ENCODE data around the gene RELA. TPM values are rescaled to one million over a fixed set of nuclear protein-coding genes. Genes with fewer than 3 reads are reported as not detected.
"Not testable (repeated sequence)": the region's sequence is repeated elsewhere in the genome, so short reads cannot be mapped to it uniquely, and the experiment has no call there.

RELA gene
- total RNA-seq, 1 experiment from 2014 or later: 99.3 TPM

GRCh38 chr11:65710421-65710820 lies 47.7 kb upstream of the RELA start:
- peaks cover 10% of the 10 kb centered on the region for H3K4me1 ChIP-seq (ENCODE audit: insufficient read depth, low read length, poor library complexity, severe bottlenecking)
- CTCF ChIA-PET: interaction anchor here (0.7 to 1.4 kb wide), 2 partner anchors 149 to 178 kb away, joined by 3 to 11 read pairs; partner anchors contain the start of gene FIBP
- H3K27me3 ChIP-seq (replicated peaks; ENCODE audit: insufficient read depth, low read depth, low read length, poor library complexity): no peaks in the 10 kb centered on the region
- TF ChIP-seq CTCF (conservative IDR thresholded peaks at IDR 0.05; ENCODE audit: low read depth, low read length) (no peak), EZH2 (IDR thresholded peaks at IDR 0.05; ENCODE audit: borderline replicate concordance, low read depth, low read length, poor library complexity, severe bottlenecking) (no peak)
- POLR2A ChIA-PET (ENCODE audit: low non-redundant PET): no interaction called here
- H3K9me3 ChIP-seq (ENCODE audit: low read depth, low read length, poor library complexity, severe bottlenecking): no peaks in the 10 kb centered on the region
- no TSS peak for BruUV-seq (replicated peaks)
- no peak overlapping the region for H3K27ac ChIP-seq (ENCODE audit: low read depth, low read length, poor library complexity, severe bottlenecking)
- no peak overlapping the region for H3K4me3 ChIP-seq (ENCODE audit: low read depth, low read length, poor library complexity, severe bottlenecking)
- intact Hi-C loops (cut with micrococcal nuclease; ENCODE audit: unreplicated experiment): loop anchor here (2.0 to 5.0 kb wide), 2 partner anchors 72 to 278 kb away; partner anchors contain the start of gene AP5B1
- peak; percentile 27 for DNase-seq (ENCODE audit: low spot score)
- H3K36me3 ChIP-seq (ENCODE audit: insufficient read depth, low read length, poor library complexity, severe bottlenecking): peaks cover 24% of the 10 kb centered on the region

- no peak for TF ChIP-seq CTCF (conservative IDR thresholded peaks at IDR 0.05; ENCODE audit: low read depth, low read length)
- TF ChIP-seq EZH2 (IDR thresholded peaks at IDR 0.05; ENCODE audit: borderline replicate concordance, low read depth, low read length, poor library complexity, severe bottlenecking): no peak
- CTCF ChIA-PET: no interaction called here
- POLR2A ChIA-PET (ENCODE audit: low non-redundant PET): no interaction called here
- H3K9me3 ChIP-seq (ENCODE audit: low read depth, low read length, poor library complexity, severe bottlenecking): no peaks in the 10 kb centered on the region
- no peak overlapping the region for H3K4me3 ChIP-seq (ENCODE audit: low read depth, low read length, poor library complexity, severe bottlenecking)
- intact Hi-C loops (cut with micrococcal nuclease; ENCODE audit: unreplicated experiment): loop anchor here (2.0 to 10.0 kb wide), 3 partner anchors 73 to 279 kb away; partner anchors contain the start of gene AP5B1
- BruUV-seq (replicated peaks): no TSS peak
- no peak overlapping the region for H3K27ac ChIP-seq (ENCODE audit: low read depth, low read length, poor library complexity, severe bottlenecking)
- H3K36me3 ChIP-seq (ENCODE audit: insufficient read depth, low read length, poor library complexity, severe bottlenecking): peaks cover 17% of the 10 kb centered on the region
- peaks cover 10% of the 10 kb centered on the region for H3K4me1 ChIP-seq (ENCODE audit: insufficient read depth, low read length, poor library complexity, severe bottlenecking)
- no peak for DNase-seq (ENCODE audit: low spot score)
- no peaks in the 10 kb centered on the region for H3K27me3 ChIP-seq (replicated peaks; ENCODE audit: insufficient read depth, low read depth, low read length, poor library complexity)
These were observed 46.9 kb upstream of the RELA start for GRCh38 chr11:65709661-65710060.

- POLR2A ChIA-PET (ENCODE audit: low non-redundant PET): no interaction called here
These were observed 45.7 kb upstream of the RELA start for GRCh38 chr11:65708451-65708850.

GRCh38 chr11:65707002-65707401 lies 44.3 kb upstream of the RELA start:
- H3K4me1 ChIP-seq (ENCODE audit: insufficient read depth, low read length, poor library complexity, severe bottlenecking); H3K27me3 ChIP-seq (replicated peaks; ENCODE audit: insufficient read depth, low read depth, low read length, poor library complexity); DNase-seq (ENCODE audit: low spot score); POLR2A ChIA-PET (ENCODE audit: low non-redundant PET); BruUV-seq (replicated peaks); H3K4me3 ChIP-seq (ENCODE audit: low read depth, low read length, poor library complexity, severe bottlenecking); CTCF ChIA-PET; H3K27ac ChIP-seq (ENCODE audit: low read depth, low read length, poor library complexity, severe bottlenecking); H3K9me3 ChIP-seq (ENCODE audit: low read depth, low read length, poor library complexity, severe bottlenecking); H3K36me3 ChIP-seq (ENCODE audit: insufficient read depth, low read length, poor library complexity, severe bottlenecking): not testable (repeated sequence)
- intact Hi-C loops (cut with micrococcal nuclease; ENCODE audit: unreplicated experiment): loop anchor here (10.0 kb wide), 1 partner anchor 82 kb away; no protein-coding TSS in a partner anchor

More at GRCh38 chr11:65708451-65708850, 45.7 kb upstream of the RELA start:
- peaks cover 10% of the 10 kb centered on the region for H3K4me1 ChIP-seq (ENCODE audit: insufficient read depth, low read length, poor library complexity, severe bottlenecking)
- intact Hi-C loops (cut with micrococcal nuclease; ENCODE audit: unreplicated experiment): loop anchor here (10.0 kb wide), 1 partner anchor 84 kb away; no protein-coding TSS in a partner anchor
- no peaks in the 10 kb centered on the region for H3K9me3 ChIP-seq (ENCODE audit: low read depth, low read length, poor library complexity, severe bottlenecking)
- peaks cover 5% of the 10 kb centered on the region for H3K36me3 ChIP-seq (ENCODE audit: insufficient read depth, low read length, poor library complexity, severe bottlenecking)
- TF ChIP-seq EZH2 (IDR thresholded peaks at IDR 0.05; ENCODE audit: borderline replicate concordance, low read depth, low read length, poor library complexity, severe bottlenecking) (no peak), CTCF (conservative IDR thresholded peaks at IDR 0.05; ENCODE audit: low read depth, low read length) (no peak)
- no TSS peak for BruUV-seq (replicated peaks)
- H3K27ac ChIP-seq (ENCODE audit: low read depth, low read length, poor library complexity, severe bottlenecking): no peak overlapping the region
- DNase-seq (ENCODE audit: low spot score): no peak
- H3K27me3 ChIP-seq (replicated peaks; ENCODE audit: insufficient read depth, low read depth, low read length, poor library complexity): no peaks in the 10 kb centered on the region
- H3K4me3 ChIP-seq (ENCODE audit: low read depth, low read length, poor library complexity, severe bottlenecking): no peak overlapping the region
- CTCF ChIA-PET: no interaction called here
